ENCODE measurements around the gene SEMA5B.

Gene SEMA5B

GRCh38 chr3:122993124-122993978 is 34.2 kb downstream of the SEMA5B start:
- peak; percentile 55 for DNase-seq (ENCODE audit: low spot score)

GRCh38 chr3:122992676-122993075 is 34.9 kb downstream of the SEMA5B start:
- no peak for DNase-seq (ENCODE audit: low spot score)

GRCh38 chr3:122992133-122992532 is 35.4 kb downstream of the SEMA5B start:
- no peak for DNase-seq (ENCODE audit: low spot score)

- no peak for DNase-seq (ENCODE audit: low spot score)
Observed at GRCh38 chr3:122991236-122991985, 36.2 kb downstream of the SEMA5B start.

GRCh38 chr3:122989856-122990575 is 37.5 kb downstream of the SEMA5B start:
- no peak for DNase-seq (ENCODE audit: low spot score)

GRCh38 chr3:122988508-122988907 is 39.1 kb downstream of the SEMA5B start:
- DNase-seq (ENCODE audit: low spot score), result no peak

GRCh38 chr3:122987736-122988319 is 39.7 kb downstream of the SEMA5B start:
- DNase-seq (ENCODE audit: low spot score), result no peak

GRCh38 chr3:122987231-122987630 is 40.3 kb downstream of the SEMA5B start:
- DNase-seq (ENCODE audit: low spot score), result no peak

- no peak for DNase-seq (ENCODE audit: low spot score)
Observed at GRCh38 chr3:122986693-122987179, 40.8 kb downstream of the SEMA5B start.

- no peak for DNase-seq (ENCODE audit: low spot score)
Observed at GRCh38 chr3:122985539-122985938, 42.0 kb downstream of the SEMA5B start.

GRCh38 chr3:122984650-122985049 is 42.9 kb downstream of the SEMA5B start:
- DNase-seq (ENCODE audit: low spot score), result no peak

GRCh38 chr3:122984007-122984406 is 43.6 kb downstream of the SEMA5B start:
- no peak for DNase-seq (ENCODE audit: low spot score)

- DNase-seq (ENCODE audit: low spot score), result peak; percentile 68
Observed at GRCh38 chr3:122982216-122983185, 45.1 kb downstream of the SEMA5B start.

GRCh38 chr3:122979211-122979610 is 48.4 kb downstream of the SEMA5B start:
- no peak for DNase-seq (ENCODE audit: low spot score)

GRCh38 chr3:122978569-122978968 is 49.0 kb downstream of the SEMA5B start:
- no peak for DNase-seq (ENCODE audit: low spot score)

- DNase-seq (ENCODE audit: low spot score), result no peak
Observed at GRCh38 chr3:122977746-122978466, 49.7 kb downstream of the SEMA5B start.

- DNase-seq (ENCODE audit: low spot score), result no peak
Observed at GRCh38 chr3:122975924-122976293, 51.7 kb downstream of the SEMA5B start.

GRCh38 chr3:122975163-122975923 is 52.2 kb downstream of the SEMA5B start:
- no peak for DNase-seq (ENCODE audit: low spot score)

- no peak for DNase-seq (ENCODE audit: low spot score)
Observed at GRCh38 chr3:122974764-122975162, 52.8 kb downstream of the SEMA5B start.

All from putamen (tissue), 1 donor.